PC-3 (cell line): ENCODE data around the gene FBXW5.

ENCODE experiments used
- CTCF ChIP-seq: fragments of 300-600 bp; sonication (generic); conservative IDR thresholded peaks from 2 replicates; pipeline ENCODE4 v1.5.1; 2017; ENCODE audit warnings: antibody characterized with exemption, low read depth, mild to moderate bottlenecking, low read length
- EZH2 ChIP-seq: fragments of 300-600 bp; sonication (generic); IDR thresholded peaks from one replicate; pipeline ENCODE4 v1.6.1; 2017; ENCODE audit warnings: antibody characterized with exemption, mild to moderate bottlenecking, low read length; ENCODE audit not compliant: unreplicated experiment
- EZH2phosphoT487 ChIP-seq: fragments of 300-600 bp; sonication (generic); IDR thresholded peaks from 2 replicates; pipeline ENCODE4 v1.6.1; 2018; ENCODE audit warnings: mild to moderate bottlenecking, antibody characterized with exemption, low read length, borderline replicate concordance

GRCh38 chr9:136951541-136952320, 7.2 kb upstream of the FBXW5 start, which contains the start of gene LCN12:
- TF ChIP-seq CTCF (no peak), EZH2 (no peak), EZH2phosphoT487 (no peak)
